GM18505 (cell line): ENCODE results near the gene MPV17L.
"Not testable (repeated sequence)": the region's sequence is repeated elsewhere in the genome, so short reads cannot be mapped to it uniquely, and the experiment has no call there.

ENCODE experiments used
- ATAC-seq: cut with Tn5 transposase; IDR thresholded peaks from one replicate; pipeline ENCODE4 v1.9.1; 2021; ENCODE audit not compliant: unreplicated experiment
- POLR2A ChIP-seq: IDR thresholded peaks from 4 replicates; pipeline ENCODE4 v1.6.1; 2011; ENCODE audit warnings: borderline replicate concordance; ENCODE audit not compliant: insufficient read depth, insufficient read length; ENCODE audit errors: extremely low read depth

The MPV17L gene

DNA sequence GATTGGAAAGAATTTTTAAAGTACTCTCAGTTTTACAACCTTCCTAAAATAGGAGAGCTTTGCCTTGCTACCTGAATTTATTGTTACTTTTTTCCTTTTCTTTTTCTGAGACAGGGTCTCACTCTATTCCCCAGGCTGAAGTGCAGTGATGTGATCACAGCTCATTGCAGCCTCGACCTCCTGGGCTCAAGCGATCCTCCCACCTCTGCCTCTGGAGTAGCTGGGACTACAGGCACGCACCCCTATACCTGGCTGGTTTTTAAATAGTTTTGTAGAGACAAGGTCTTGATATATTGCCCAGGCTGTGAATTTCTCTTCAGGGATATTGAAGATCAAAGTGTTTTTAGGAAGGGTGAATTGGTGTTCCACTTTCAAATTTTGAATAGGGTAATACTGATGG is 3.8 kb downstream of the MPV17L start:
- ATAC-seq, result no peak
- no peak for TF ChIP-seq POLR2A

DNA sequence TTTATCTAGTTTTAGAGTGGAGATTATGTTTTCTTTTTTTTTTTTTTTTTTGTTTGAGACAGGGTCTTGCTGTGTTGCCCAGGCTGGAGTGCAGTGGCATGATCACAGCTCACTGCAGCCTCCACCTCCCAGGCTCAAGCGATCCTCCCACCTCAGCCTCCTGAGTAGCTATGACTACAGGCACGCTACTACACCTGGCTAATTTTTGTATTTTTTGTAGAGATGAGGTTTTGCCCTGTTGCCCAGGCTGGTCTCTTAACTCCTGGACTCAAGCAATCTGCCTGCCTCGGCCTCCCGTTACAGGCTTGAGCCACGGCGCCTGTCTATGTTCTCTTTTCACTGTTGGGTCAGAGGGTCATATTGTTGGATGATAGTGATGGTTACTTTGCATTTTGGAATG is 4.8 kb downstream of the MPV17L start:
- ATAC-seq, result not testable (repeated sequence)

DNA sequence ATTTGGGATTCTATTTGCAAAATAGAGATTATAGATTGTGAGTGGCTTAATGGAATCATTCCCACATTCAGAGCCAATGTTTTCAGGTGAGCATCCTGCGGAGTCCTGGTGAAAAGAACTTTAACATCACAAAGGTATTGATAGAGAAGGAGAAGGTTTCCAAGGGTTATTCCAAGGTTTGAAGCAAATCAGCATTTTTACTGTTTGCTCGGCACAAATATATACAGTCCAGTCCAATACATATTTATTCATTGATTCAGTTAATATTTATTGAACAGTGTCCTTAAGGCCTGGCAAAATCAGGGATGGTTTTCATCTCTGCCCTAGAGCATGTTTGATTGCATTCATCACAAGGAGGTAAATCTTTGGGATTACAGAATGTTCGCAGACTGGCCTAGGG is 6.4 kb downstream of the MPV17L start:
- no peak for TF ChIP-seq POLR2A
- no peak for ATAC-seq

DNA sequence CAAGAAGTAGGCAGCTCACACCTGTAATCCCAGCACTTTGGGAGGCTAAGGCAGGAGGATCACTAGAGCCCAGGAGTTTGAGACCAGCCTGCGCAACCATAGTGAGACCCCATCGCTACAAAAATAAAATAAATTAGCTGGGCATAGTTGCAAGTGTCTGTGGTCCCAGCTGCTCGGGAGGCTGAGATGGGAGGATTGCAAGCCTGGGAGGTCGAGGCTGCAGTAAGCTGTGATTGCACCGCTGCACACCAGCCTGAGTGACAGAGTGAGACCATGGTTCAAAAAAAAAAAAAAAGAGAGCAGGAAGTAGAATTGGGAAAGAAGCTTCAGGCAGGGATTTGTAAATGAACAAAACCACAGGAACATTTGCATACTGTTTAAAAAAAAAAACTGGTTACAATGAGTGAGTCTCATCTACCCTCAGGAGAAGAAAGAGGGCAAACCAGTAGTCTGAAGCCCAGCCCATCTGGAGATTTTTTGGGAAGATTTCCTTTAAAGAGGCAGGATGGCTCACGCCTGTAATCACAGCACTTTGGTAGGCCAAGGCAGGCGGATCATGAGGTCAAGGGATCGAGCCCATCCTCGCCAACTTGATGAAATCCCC is 7.9 kb downstream of the MPV17L start:
- ATAC-seq, result no peak
- no peak for TF ChIP-seq POLR2A

DNA sequence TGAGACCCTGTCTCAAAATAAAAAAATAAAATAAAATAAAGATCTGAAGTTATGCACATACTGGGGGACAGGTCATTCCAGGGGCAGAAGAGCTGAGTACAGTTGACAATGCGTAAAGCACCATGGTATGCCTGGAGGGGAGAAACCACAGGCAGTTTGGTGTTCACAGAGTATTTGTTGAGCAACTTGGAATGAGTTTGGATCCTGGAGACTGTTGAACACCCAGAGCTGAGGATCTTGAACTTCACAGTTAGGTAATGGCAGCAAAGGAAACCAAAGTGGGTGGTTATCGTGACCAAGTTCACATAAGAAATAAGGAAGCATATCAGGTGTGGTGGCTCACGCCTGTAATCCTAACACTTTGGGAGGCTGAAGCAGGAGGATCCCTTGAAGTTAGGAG is 8.5 kb downstream of the MPV17L start:
- not testable (repeated sequence) for ATAC-seq

DNA sequence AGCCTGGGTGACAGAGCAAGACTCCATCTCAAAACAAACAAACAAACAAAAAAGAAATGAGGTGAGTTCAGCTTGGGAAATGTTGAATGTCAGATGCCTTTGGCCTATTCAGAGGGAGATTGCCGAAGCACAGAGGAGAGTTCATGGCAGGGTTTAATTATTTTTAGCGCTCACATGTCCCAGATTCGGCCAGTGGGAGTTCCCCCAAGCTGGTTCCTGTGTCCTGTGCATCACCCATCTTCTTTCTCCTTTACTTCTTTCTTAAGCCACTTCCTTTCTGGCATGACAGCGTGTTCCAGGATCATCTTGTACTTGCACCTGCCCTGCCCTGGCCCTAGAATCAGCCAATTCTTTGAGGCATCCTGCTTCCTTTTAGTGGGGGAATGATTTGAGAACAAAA is 9.2 kb downstream of the MPV17L start:
- no peak for TF ChIP-seq POLR2A
- ATAC-seq, result no peak

DNA sequence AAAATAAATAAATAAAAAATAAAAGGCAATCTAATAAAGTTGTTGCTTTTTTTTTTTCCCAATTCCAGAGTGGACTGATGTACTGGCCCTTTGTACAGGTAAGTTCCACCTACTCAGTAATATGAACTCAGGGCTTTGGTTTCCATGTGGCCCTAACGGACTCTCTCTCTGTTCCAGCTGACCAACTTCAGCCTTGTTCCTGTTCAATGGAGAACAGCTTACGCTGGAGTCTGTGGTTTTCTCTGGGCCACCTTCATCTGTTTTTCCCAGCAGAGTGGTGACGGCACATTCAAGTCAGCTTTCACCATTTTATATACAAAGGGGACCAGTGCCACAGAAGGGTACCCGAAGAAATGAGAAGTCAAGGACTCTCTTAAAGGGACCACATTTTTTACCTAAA is 12.2 kb downstream of the MPV17L start:
- not testable (repeated sequence) for ATAC-seq

DNA sequence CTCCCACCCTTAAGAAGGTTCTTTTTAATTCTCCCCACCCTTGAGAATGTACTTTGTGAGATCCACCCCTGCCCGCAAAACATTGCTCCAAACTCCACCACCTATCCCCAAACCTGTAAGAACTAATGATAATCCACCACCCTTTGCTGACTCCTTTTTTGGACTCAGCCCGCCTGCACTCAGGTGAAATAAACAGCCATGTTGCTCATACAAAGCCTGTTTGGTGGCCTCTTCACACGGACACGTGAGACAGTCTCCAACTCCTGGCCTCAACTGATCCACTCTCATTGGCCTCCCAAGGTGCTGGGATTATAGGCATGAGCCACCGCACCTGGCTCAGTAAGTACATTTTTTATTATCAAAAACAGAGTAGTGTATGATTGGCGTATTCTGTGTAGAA is 13.9 kb downstream of the MPV17L start:
- not testable (repeated sequence) for ATAC-seq

DNA sequence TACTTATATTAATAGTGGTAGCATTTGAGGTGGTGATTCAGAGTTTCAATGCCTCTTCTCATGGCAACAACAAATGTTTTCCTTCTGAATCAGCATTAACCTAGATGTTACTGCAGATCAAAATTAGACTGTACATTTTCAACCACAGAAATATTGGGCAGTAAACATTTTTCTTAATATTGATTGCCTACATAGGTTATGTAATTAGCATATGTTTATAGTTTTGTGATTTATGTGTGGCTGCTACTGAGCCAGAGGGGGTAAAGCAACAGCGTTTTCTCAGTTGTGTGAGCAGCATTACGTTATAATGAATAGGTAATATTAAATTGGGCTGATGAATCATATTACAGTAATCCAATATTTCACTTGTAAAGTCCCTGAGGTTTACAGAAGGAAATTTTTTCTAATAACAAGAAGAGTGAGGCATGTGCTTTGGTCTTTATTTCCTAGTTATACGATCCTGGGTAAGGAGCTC is 20.0 kb downstream of the MPV17L start:
- no peak for TF ChIP-seq POLR2A
- no peak for ATAC-seq

DNA sequence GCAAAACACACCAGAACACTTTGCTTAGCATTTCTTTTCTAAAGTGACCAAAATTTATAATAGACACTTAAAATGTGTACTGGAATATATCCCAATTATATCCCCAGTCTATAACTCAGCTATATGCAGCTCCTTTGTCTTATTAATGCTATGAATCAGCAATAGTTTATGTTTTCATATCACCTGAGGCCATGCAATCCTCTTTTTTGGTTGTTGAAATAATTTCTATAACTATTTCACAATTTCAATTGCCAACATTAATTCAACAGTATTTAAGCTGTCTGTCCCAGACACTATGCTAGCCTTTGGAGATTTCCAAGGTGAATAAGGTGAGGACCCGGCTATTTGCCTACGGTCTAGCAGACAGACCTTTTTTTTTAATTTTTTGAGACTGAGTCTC is 21.6 kb downstream of the MPV17L start:
- no peak for ATAC-seq
- TF ChIP-seq POLR2A, result no peak

DNA sequence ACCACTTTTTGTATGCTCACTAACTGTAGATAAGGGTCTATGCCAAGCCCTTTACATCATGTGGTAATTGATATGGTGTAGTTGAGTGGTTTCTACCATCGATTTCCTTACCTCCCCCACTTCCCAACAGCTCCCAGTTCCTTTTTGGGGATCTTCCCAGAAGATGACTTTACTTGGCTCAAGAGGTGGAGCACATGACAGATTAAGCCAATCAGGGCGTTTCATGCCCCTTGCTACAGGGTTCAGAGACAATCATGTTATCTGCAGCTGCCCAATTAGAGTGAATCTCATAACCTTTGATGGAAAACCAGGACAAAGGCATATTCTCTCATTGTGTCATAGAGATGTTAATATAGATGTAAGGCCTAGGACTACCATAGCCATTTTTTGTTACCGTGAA is 22.7 kb downstream of the MPV17L start:
- no peak for ATAC-seq
- TF ChIP-seq POLR2A, result no peak

DNA sequence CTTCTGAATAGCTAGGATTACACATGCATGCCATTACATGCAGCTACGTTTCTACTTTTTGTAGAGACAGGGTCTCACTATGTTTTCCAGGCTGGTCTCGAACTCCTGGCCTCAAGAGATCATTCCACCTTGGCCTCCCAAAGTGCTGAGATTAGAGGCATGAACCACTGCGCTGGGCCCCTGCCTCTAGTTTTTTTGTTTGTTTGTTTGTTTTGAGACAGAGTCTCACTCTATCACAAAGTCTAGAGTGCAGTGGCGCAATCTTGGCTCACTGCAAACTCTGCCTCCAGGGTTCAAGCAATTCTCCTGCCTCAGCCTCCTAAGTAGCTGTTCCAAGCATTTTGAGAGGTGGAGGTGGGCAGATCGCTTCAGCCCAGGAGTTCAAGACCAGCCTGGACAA is 26.1 kb downstream of the MPV17L start:
- ATAC-seq, result not testable (repeated sequence)

DNA sequence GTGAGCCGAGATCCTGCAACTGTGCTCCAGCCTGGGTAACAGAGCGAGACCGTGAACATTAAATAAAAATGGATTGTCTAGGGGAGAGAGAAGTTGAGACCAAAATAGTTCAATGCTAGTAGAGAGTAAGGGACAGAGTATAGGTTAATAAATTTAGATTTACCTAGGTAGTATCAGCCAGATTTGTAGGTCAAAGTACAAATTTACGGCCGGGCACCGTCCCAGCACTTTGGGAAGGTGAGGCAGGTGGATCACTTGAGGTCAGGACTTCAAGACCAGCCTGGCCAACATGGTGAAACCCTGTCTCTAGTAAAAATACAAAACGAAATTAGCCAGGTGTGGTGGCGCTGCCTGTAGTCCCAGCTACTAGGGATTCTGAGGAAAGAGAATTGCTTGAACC is 26.7 kb downstream of the MPV17L start:
- no peak for ATAC-seq
- no peak for TF ChIP-seq POLR2A

DNA sequence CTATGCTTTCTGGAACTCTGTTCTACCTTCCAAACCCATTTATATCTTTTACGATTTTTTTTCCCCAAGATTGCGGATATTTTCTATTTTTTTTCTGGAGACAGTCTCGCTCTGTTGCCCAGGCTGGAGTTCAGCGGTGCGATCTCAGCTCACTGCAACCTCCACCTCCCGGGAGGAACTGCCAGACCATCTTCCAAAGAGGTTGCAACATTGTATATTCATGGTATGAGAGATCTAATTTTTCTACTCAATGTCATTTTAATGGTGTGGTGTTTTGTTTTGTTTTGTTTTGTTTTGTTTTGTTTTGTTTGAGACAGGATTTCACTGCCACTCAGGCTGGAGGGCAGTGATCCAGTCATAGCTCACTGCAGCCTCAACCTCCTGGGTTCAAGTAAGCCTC is 30.3 kb downstream of the MPV17L start:
- TF ChIP-seq POLR2A, result no peak
- no peak for ATAC-seq

DNA sequence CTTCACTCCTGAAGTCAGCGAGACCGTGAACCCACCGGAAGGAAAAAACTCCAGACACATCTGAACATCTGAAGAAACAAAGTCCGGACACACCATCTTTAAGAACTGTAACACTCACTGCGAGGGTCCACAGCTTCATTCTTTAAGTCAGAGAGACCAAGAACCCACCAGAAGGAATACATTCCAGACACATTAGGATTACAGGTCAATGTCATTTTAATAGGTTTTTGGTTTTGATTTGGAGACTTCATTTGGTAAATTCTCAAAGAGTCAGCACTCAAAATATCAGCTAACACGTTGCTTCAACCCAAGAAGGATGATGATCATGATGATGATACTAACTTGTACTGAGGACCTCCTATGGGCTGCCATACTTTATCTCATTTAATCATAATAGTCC is 31.2 kb downstream of the MPV17L start:
- TF ChIP-seq POLR2A, result no peak
- ATAC-seq, result no peak
